H9 (cell line): ENCODE results near the gene POLR1D. TPM values are rescaled to one million over a fixed set of nuclear protein-coding genes. Genes with fewer than 3 reads are reported as not detected.
A peak's percentile ranks its signal among the peaks of the same experiment; 100 is the strongest.

Experiments used
- DNase-seq: peaks from one replicate; pipeline ENCODE4 v3.0.0-alpha.2; 2017
- H2AFZ ChIP-seq: one replicate; pipeline ENCODE4 v1.6.1; 2013; ENCODE audit warnings: mild to moderate bottlenecking, low read length, control low read depth, moderate library complexity
- H2AK5ac ChIP-seq: 2 replicates; pipeline ENCODE4 v1.6.1; 2013; ENCODE audit warnings: low read length, control low read depth, mixed read lengths; ENCODE audit not compliant: insufficient read length
- H2BK120ac ChIP-seq: one replicate; pipeline ENCODE4 v1.6.1; 2013; ENCODE audit warnings: low read depth, mild to moderate bottlenecking, low read length, control low read depth, inconsistent platforms; ENCODE audit not compliant: poor library complexity, severe bottlenecking
- H2BK12ac ChIP-seq: 2 replicates; pipeline ENCODE4 v1.6.1; 2013; ENCODE audit warnings: low read length, control low read depth, mixed read lengths, low read depth; ENCODE audit not compliant: insufficient read length
- H2BK15ac ChIP-seq: 2 replicates; pipeline ENCODE4 v1.6.1; 2013; ENCODE audit warnings: low read depth, low read length, control low read depth
- H2BK20ac ChIP-seq: one replicate; pipeline ENCODE4 v1.6.1; 2013; ENCODE audit warnings: low read depth, mild to moderate bottlenecking, low read length, control low read depth, inconsistent platforms; ENCODE audit not compliant: poor library complexity, severe bottlenecking
- H2BK5ac ChIP-seq: 2 replicates; pipeline ENCODE4 v1.6.1; 2013; ENCODE audit warnings: low read length, control low read depth, mixed read lengths; ENCODE audit not compliant: insufficient read length
- H3K14ac ChIP-seq: 2 replicates; pipeline ENCODE4 v1.6.1; 2013; ENCODE audit warnings: low read length, control low read depth; ENCODE audit not compliant: insufficient read depth
- H3K18ac ChIP-seq: 2 replicates; pipeline ENCODE4 v1.6.1; 2013; ENCODE audit warnings: low read depth, mild to moderate bottlenecking, mixed read lengths, low read length, control low read depth; ENCODE audit not compliant: insufficient read length
- H3K23ac ChIP-seq: 2 replicates; pipeline ENCODE4 v1.6.1; 2013; ENCODE audit warnings: low read length, control low read depth, mixed read lengths, low read depth; ENCODE audit not compliant: insufficient read length
- H3K23me2 ChIP-seq: 2 replicates; pipeline ENCODE4 v1.6.1; 2013; ENCODE audit warnings: low read depth, mild to moderate bottlenecking, mixed read lengths, low read length, control low read depth; ENCODE audit not compliant: insufficient read length, poor library complexity, severe bottlenecking
- H3K27ac ChIP-seq: 2 replicates; pipeline ENCODE4 v1.5.1; 2013; ENCODE audit warnings: low read length, control low read depth, mixed read lengths, low read depth; ENCODE audit not compliant: insufficient read length
- H3K27me3 ChIP-seq: 2 replicates; pipeline ENCODE4 v1.6.1; 2013; ENCODE audit warnings: low read length, control low read depth, inconsistent platforms; ENCODE audit not compliant: insufficient read depth
- H3K4ac ChIP-seq: 2 replicates; pipeline ENCODE4 v1.6.1; 2013; ENCODE audit warnings: low read depth, mild to moderate bottlenecking, control low read depth, inconsistent platforms, low read length, moderate library complexity
- H3K4me1 ChIP-seq: 2 replicates; pipeline ENCODE4 v1.6.1; 2013; ENCODE audit warnings: low read length, control low read depth, inconsistent platforms; ENCODE audit not compliant: insufficient read depth
- H3K4me2 ChIP-seq: 2 replicates; pipeline ENCODE4 v1.6.1; 2013; ENCODE audit warnings: low read length, control low read depth, mixed read lengths; ENCODE audit not compliant: insufficient read length, insufficient read depth
- H3K56ac ChIP-seq: 2 replicates; pipeline ENCODE4 v1.6.1; 2013; ENCODE audit warnings: low read depth, mild to moderate bottlenecking, mixed read lengths, low read length, control low read depth; ENCODE audit not compliant: insufficient read length
- H3K79me1 ChIP-seq: 2 replicates; pipeline ENCODE4 v1.6.1; 2013; ENCODE audit warnings: low read depth, mild to moderate bottlenecking, moderate library complexity, low read length, control low read depth, inconsistent platforms; ENCODE audit not compliant: insufficient read depth, poor library complexity, severe bottlenecking
- H3K79me2 ChIP-seq: 2 replicates; pipeline ENCODE4 v1.6.1; 2013; ENCODE audit warnings: low read length, control low read depth, inconsistent platforms; ENCODE audit not compliant: insufficient read depth
- H3K9ac ChIP-seq: 2 replicates; pipeline ENCODE4 v1.6.1; 2013; ENCODE audit warnings: low read length, control low read depth, mixed read lengths; ENCODE audit not compliant: insufficient read length; ENCODE audit errors: extremely low read depth
- H3K9me3 ChIP-seq: one replicate; pipeline ENCODE4 v1.6.1; 2013; ENCODE audit warnings: low read depth, low read length, inconsistent platforms; ENCODE audit not compliant: control insufficient read depth
- H3T11ph ChIP-seq: one replicate; pipeline ENCODE4 v1.6.1; 2013; ENCODE audit warnings: mild to moderate bottlenecking, low read length, control low read depth, inconsistent platforms
- H4K20me1 ChIP-seq: one replicate; pipeline ENCODE4 v1.6.1; 2013; ENCODE audit not compliant: control insufficient read depth, insufficient read length, insufficient read depth
- H4K5ac ChIP-seq: 2 replicates; pipeline ENCODE4 v1.6.1; 2013; ENCODE audit warnings: low read depth, mild to moderate bottlenecking, mixed read lengths, low read length, control low read depth; ENCODE audit not compliant: insufficient read length
- H4K8ac ChIP-seq: replicated peaks from 2 replicates; pipeline ENCODE4 v1.6.1; 2013; ENCODE audit warnings: low read length, control low read depth, mixed read lengths, low read depth; ENCODE audit not compliant: insufficient read length
- H4K91ac ChIP-seq: 2 replicates; pipeline ENCODE4 v1.6.1; 2013; ENCODE audit warnings: low read depth, mild to moderate bottlenecking, moderate library complexity, mixed read lengths, low read length, control low read depth; ENCODE audit not compliant: insufficient read length
- H3K27ac Mint-ChIP-seq, 3 experiments: 2 replicates in 2 of 3; 3 replicates in 1 of 3; pipeline ENCODE4 v1.8.0; 2020 to 2021; ENCODE audit warnings: mixed read lengths in 3 of 3, mild to moderate bottlenecking in 1 of 3, moderate library complexity in 1 of 3
- H3K27me3 Mint-ChIP-seq: 2 replicates; pipeline ENCODE4 v1.8.0; 2021; ENCODE audit warnings: low read depth, mild to moderate bottlenecking, moderate library complexity, mixed read lengths
- H3K36me3 Mint-ChIP-seq, 3 experiments: 2 replicates in 2 of 3; 3 replicates in 1 of 3; pipeline ENCODE4 v1.8.0; 2020 to 2021; ENCODE audit warnings: low read depth in 3 of 3, mixed read lengths in 3 of 3; ENCODE audit not compliant: insufficient read depth in 1 of 3
- H3K4me1 Mint-ChIP-seq, 2 experiments: 2 replicates each; pipeline ENCODE4 v1.8.0; 2020; ENCODE audit warnings: mixed read lengths in 2 of 2
- H3K4me3 Mint-ChIP-seq, 2 experiments: 2 replicates in 1 of 2; 3 replicates in 1 of 2; pipeline ENCODE4 v1.8.0; 2020 to 2021; ENCODE audit warnings: mild to moderate bottlenecking in 2 of 2, mixed read lengths in 2 of 2, moderate library complexity in 1 of 2
- H3K9me3 Mint-ChIP-seq, 2 experiments: 2 replicates in 1 of 2; 3 replicates in 1 of 2; pipeline ENCODE4 v1.8.0; 2020; ENCODE audit warnings: mild to moderate bottlenecking in 2 of 2, mixed read lengths in 2 of 2, moderate library complexity in 1 of 2
- CTCF ChIP-seq: fragments of 200-600 bp; sonication (generic); conservative IDR thresholded peaks from 3 replicates; pipeline ENCODE4 v1.8.0; 2021; ENCODE audit warnings: antibody characterized with exemption, mild to moderate bottlenecking
- WGBS: extraction: QIAGEN DNeasy Blood & Tissue Kit; methylation state at CpG from one replicate; pipeline ENCODE4 v1.1.7; 2013; ENCODE audit warnings: missing lambda C conversion rate, low lambda C conversion rate, mixed read lengths; ENCODE audit not compliant: insufficient read length; ENCODE audit errors: extremely low coverage; 5-methylcytosine and 5-hydroxymethylcytosine counted together
- total RNA-seq: library from RNA; stranded (reverse); gene quantifications from 2 replicates; pipeline ENCODE4 v1.2.1, GENCODE V29; 2021

The POLR1D gene
- total RNA-seq, 1 experiment from 2014 or later: 167 TPM

DNA sequence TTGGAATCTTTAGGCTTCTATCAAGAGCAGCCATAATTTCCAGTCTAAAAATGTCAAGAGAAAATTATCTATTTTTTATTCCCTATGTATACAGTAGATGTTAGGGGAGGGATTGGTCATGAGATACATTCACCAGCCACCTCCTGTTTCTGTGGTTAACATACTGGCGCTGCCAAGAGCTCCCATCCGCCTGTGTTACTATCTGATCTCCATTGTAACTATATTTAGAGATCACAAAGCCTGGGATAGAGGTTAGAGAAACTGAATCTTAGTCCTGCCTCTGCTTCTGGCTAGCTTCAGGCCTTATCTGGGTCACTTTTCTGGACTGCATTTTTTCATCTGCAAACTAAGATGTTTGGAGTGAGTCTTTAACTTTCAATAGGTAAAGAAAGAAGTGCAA lies 46.3 kb downstream of the POLR1D start:
- peaks cover 8 to 14% (median 10%) of the 10 kb centered on the region in 3 experiments; a peak in 6 of 7 replicates for H3K36me3 Mint-ChIP-seq
- H3K9ac ChIP-seq: no peak overlapping the region
- no peak overlapping the region for H2BK15ac ChIP-seq
- H3K79me1 ChIP-seq: no peaks in the 10 kb centered on the region
- DNase-seq: no peak
- H3K9me3 ChIP-seq: no peaks in the 10 kb centered on the region
- no peak overlapping the region for H3K4ac ChIP-seq
- H4K8ac ChIP-seq: no peak overlapping the region
- no peaks in the 10 kb centered on the region for H3K27me3 Mint-ChIP-seq
- no peak overlapping the region for H2BK120ac ChIP-seq
- H3K4me1 Mint-ChIP-seq: peaks cover 8 to 14% of the 10 kb centered on the region in 2 experiments; a peak in 3 of 4 replicates
- no peak overlapping the region for H2BK12ac ChIP-seq
- no peak overlapping the region for H3K18ac ChIP-seq
- no peak for TF ChIP-seq CTCF
- no peak overlapping the region for H3K27ac ChIP-seq
- no peak overlapping the region for H2BK20ac ChIP-seq
- H3K14ac ChIP-seq: no peak overlapping the region
- no peaks in the 10 kb centered on the region for H3K23me2 ChIP-seq
- H3K23ac ChIP-seq: no peak overlapping the region
- H2AFZ ChIP-seq: no peak overlapping the region
- no peak overlapping the region for H3K4me3 Mint-ChIP-seq
- no peak overlapping the region for H4K5ac ChIP-seq
- no peaks in the 10 kb centered on the region for H3K27me3 ChIP-seq
- H4K20me1 ChIP-seq: no peaks in the 10 kb centered on the region
- peak overlapping the region in 1 of 3 experiments; percentile 44; a peak in 1 of 7 replicates for H3K27ac Mint-ChIP-seq
- no peak overlapping the region for H3K56ac ChIP-seq
- H2AK5ac ChIP-seq: no peak overlapping the region
- H4K91ac ChIP-seq: no peak overlapping the region
- peaks cover 2 to 5% of the 10 kb centered on the region in 2 experiments; a peak in 2 of 5 replicates for H3K9me3 Mint-ChIP-seq
- no CpG with 5 or more reads among the region's 2 CpGs for WGBS
- H3K79me2 ChIP-seq: no peaks in the 10 kb centered on the region
- no peak overlapping the region for H2BK5ac ChIP-seq
- no peaks in the 10 kb centered on the region for H3K4me1 ChIP-seq
- H3T11ph ChIP-seq: no peak overlapping the region
- no peak overlapping the region for H3K4me2 ChIP-seq
